K562 (cell line): ENCODE results near the gene TSPAN32. TPM values are rescaled to one million over a fixed set of nuclear protein-coding genes. Genes with fewer than 3 reads are reported as not detected.

Experiments
- CREB1 ChIP-seq, 2 experiments: sonication (generic) in 1 of 2; formaldehyde crosslinking in 1 of 2; IDR thresholded peaks; 2 replicates each; pipeline versions ENCODE4 v1.6.1 to v1.8.0; 2012 to 2022; ENCODE audit warnings: inconsistent platforms in 1 of 2, mild to moderate bottlenecking in 1 of 2, missing genetic modification reagents in 1 of 2, moderate library complexity in 1 of 2
- HDAC6 ChIP-seq: IDR thresholded peaks from 2 replicates; pipeline ENCODE4 v1.6.1; 2012; ENCODE audit warnings: low read depth, mild to moderate bottlenecking, control low read depth, inconsistent platforms, low read length, moderate library complexity
- HNRNPUL1 ChIP-seq: fragments of 200-400 bp; formaldehyde crosslinking; IDR thresholded peaks from 2 replicates; pipeline ENCODE4 v1.6.1; 2017; ENCODE audit warnings: low read length
- HOMEZ ChIP-seq: fragments of 250-450 bp; sonication (Bioruptor Pico); IDR thresholded peaks from 2 replicates; pipeline ENCODE4 v1.4.0; 2020; ENCODE audit warnings: mild to moderate bottlenecking, moderate library complexity
- IRF1 ChIP-seq: sonication (generic); formaldehyde crosslinking; IDR thresholded peaks from 2 replicates; pipeline ENCODE4 v1.8.0; 2022; ENCODE audit warnings: missing genetic modification reagents, mild to moderate bottlenecking, borderline replicate concordance
- MGA ChIP-seq: fragments of 450-650 bp; IDR thresholded peaks from 2 replicates; pipeline ENCODE4 v1.6.1; 2016; ENCODE audit warnings: mild to moderate bottlenecking, moderate library complexity
- MXD1 ChIP-seq: fragments of 250-450 bp; sonication (Bioruptor Pico); IDR thresholded peaks from 2 replicates; pipeline ENCODE4 v1.8.0; 2021; ENCODE audit warnings: borderline replicate concordance, mild to moderate bottlenecking, moderate library complexity; ENCODE audit not compliant: poor library complexity, severe bottlenecking
- NRF1 ChIP-seq, 2 experiments: fragments of 450-650 bp; IDR thresholded peaks in 1 of 2; conservative IDR thresholded peaks in 1 of 2; 2 replicates each; pipeline ENCODE4 v1.6.1; 2014; ENCODE audit warnings: mild to moderate bottlenecking in 2 of 2
- PYGO2 ChIP-seq: fragments of 450-650 bp; IDR thresholded peaks from 2 replicates; pipeline ENCODE4 v1.6.1; 2016; ENCODE audit warnings: mild to moderate bottlenecking, missing genetic modification characterization, moderate library complexity, missing compliant biosample characterization
- RNF2 ChIP-seq: sonication (generic); IDR thresholded peaks from 2 replicates; pipeline ENCODE4 v1.6.1; 2016
- SAFB2 ChIP-seq: fragments of 200-400 bp; formaldehyde crosslinking; IDR thresholded peaks from 2 replicates; pipeline ENCODE4 v1.6.1; 2018; ENCODE audit warnings: borderline replicate concordance, low read length, low read depth, moderate library complexity; ENCODE audit not compliant: severe bottlenecking
- ZNF232 ChIP-seq: sonication (generic); formaldehyde crosslinking; IDR thresholded peaks from 2 replicates; pipeline ENCODE4 v1.8.0; 2022; ENCODE audit warnings: mild to moderate bottlenecking, missing genetic modification reagents
- polyA plus RNA-seq, 8 experiments: library from polyadenylated mRNA; depleted of rRNA in 4 of 8; stranded (reverse) in 5 of 8; unstranded in 3 of 8; fragments of >200 nt; fragmentation: Nextera tagmentation in 2 of 8; fragmentation: Illumina TruSeq in 1 of 8; extraction: Ambion mirVana in 2 of 8; extraction: Trizol in 1 of 8; gene quantifications; 2 replicates each; pipeline versions ENCODE4 v1.2.1 to v1.2.3, GENCODE V29; 2011 to 2014; ENCODE audit warnings: inconsistent platforms in 1 of 8, missing spikeins in 1 of 8
- total RNA-seq, 7 experiments: library from RNA; depleted of rRNA in 6 of 7; stranded (reverse); fragments of >200 nt in 6 of 7; fragmentation: Illumina TruSeq in 2 of 7; extraction: Trizol in 2 of 7; gene quantifications; 2 replicates each; pipeline versions ENCODE4 v1.2.1 to v1.2.3, GENCODE V29; 2011 to 2021; ENCODE audit warnings: low replicate concordance in 1 of 7

Gene TSPAN32
- total and polyA plus RNA-seq, 9 of the 15 experiments (the other 6 are each of a cell fraction or from before 2014, with no cell fraction given): 0.21 to 7.3 (median 2.6) TPM

- no peak for TF ChIP-seq IRF1
- 0 out of 2 replicates have a peak, but pooled peaks have one; percentile 26 for TF ChIP-seq HOMEZ (CRISPR knock-in tag)
- TF ChIP-seq MXD1 (CRISPR knock-in tag): no peak
- no peak for TF ChIP-seq SAFB2
- no peak for TF ChIP-seq HNRNPUL1
- peak; percentile 73; the same call in 1 of the 2 replicates for TF ChIP-seq MGA
- no peak for TF ChIP-seq PYGO2 (tag)
- no peak for TF ChIP-seq RNF2
- 0 out of 2 replicates have a peak, but pooled peaks have one; percentile 37 for TF ChIP-seq ZNF232 (CRISPR knock-in tag)
- TF ChIP-seq HDAC6: peak; percentile 97
- TF ChIP-seq CREB1 (IDR thresholded peaks at IDR 0.05): no peak
- 0 out of 2 replicates have a peak, but pooled peaks have one; percentile 44 for TF ChIP-seq CREB1 (CRISPR knock-in tag; IDR thresholded peaks at IDR 0.05)
- TF ChIP-seq NRF1 (conservative IDR thresholded peaks at IDR 0.05 in 1 of 2, IDR thresholded peaks at IDR 0.05 in 1 of 2): peak in 1 of 2 experiments; percentile 10; a peak in 2 of 4 replicates
Observed at GRCh38 chr11:2269601-2270321, 32.1 kb upstream of the TSPAN32 start (continued).
